Gastroesophageal sphincter (tissue), 3 donors: ENCODE results near the gene CST4.

Experiments
- CTCF ChIP-seq, 4 experiments: fragments of 200-600 bp in 2 of 4; fragments of 450-650 bp in 2 of 4; sonication (generic) in 1 of 4; IDR thresholded peaks; one replicate each; pipeline ENCODE4 v1.5.1; 2017 to 2019; ENCODE audit warnings: antibody characterized with exemption in 4 of 4, mild to moderate bottlenecking in 2 of 4, moderate library complexity in 2 of 4
- POLR2A ChIP-seq, 2 donors: fragments of 450-650 bp; IDR thresholded peaks; one replicate each; pipeline ENCODE4 v1.6.1; 2017; ENCODE audit warnings: antibody characterized with exemption in 2 of 2, mild to moderate bottlenecking in 2 of 2, moderate library complexity in 1 of 2
- POLR2AphosphoS5 ChIP-seq: sonication (generic); formaldehyde crosslinking; IDR thresholded peaks from one replicate; pipeline ENCODE4 v1.6.1; 2017; ENCODE audit warnings: antibody characterized with exemption

DNA sequence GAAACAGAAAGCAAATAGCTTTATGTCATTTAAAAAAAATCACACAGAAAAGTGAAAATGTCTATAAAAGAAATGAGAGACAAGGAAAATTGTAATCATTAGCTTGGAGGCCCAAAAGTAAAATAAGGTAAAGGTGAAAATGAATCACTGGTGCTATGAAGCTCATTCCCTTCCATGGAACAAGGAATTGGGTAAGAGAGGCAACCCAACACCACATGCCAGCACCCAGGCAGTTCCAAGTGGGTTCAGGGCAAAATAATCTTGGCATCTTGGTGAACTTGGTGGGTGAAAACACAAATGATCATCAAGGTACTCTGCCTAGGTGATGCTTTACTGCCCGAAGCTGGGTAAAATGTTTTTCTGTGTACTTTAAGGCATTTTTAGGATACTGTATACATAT lies 16.7 kb downstream of the CST4 start:
- TF ChIP-seq POLR2AphosphoS5 (no peak), CTCF (IDR thresholded peaks at IDR 0.05) (no peak), POLR2A (IDR thresholded peaks at IDR 0.05) (no peak)
